HepG2 (cell line): ENCODE results near the gene ACVR2A. TPM values are rescaled to one million over a fixed set of nuclear protein-coding genes. Genes with fewer than 3 reads are reported as not detected.

Experiments used
- ATAC-seq: fragments of 200-7000 bp; cut with Tn5 transposase; 3 replicates; pipeline ENCODE4 v1.9.1; 2020; ENCODE audit warnings: mild to moderate bottlenecking, moderate library complexity
- BruUV-seq: library from RNA; stranded (reverse); fragments of 400-500 nt; replicated peaks from 2 replicates; lab custom pipeline; 2021; lab: Mats Ljungman, UMichigan
- CTCF ChIA-PET: fragments of 300-600 bp; formaldehyde crosslinking; extraction: SDS; loops from one replicate; lab custom pipeline; 2021; ENCODE audit warnings: low total read pairs, inconsistent platforms, low intra/inter-chr PET ratio; lab: Yijun Ruan, JAX
- POLR2A ChIA-PET: fragments of 350-600 bp; sonication (Branson Sonifier 250); formaldehyde crosslinking; loops from one replicate; lab custom pipeline; 2020; ENCODE audit warnings: antibody characterized with exemption, inconsistent platforms; lab: Yijun Ruan, JAX
- DNase-seq: peaks from one replicate; pipeline ENCODE4 v3.0.0-alpha.2; 2015; ENCODE audit warnings: low spot score
- FAIRE-seq: peaks from 3 replicates; lab custom pipeline; 2011; peaks lifted over from hg19 to GRCh38; lab: Jason Lieb, UNC
- H2AFZ ChIP-seq: one replicate; pipeline ENCODE4 v1.6.1; 2011; ENCODE audit warnings: low read length, inconsistent platforms
- H3K27ac ChIP-seq: fragments of 300-600 bp; 3 replicates; pipeline ENCODE4 v1.8.0; 2011; ENCODE audit warnings: mixed run types, mild to moderate bottlenecking, mixed read lengths, low read length, inconsistent platforms; ENCODE audit not compliant: insufficient read depth; ENCODE audit errors: extremely low read length
- H3K27me3 ChIP-seq, 2 experiments: fragments of 200-600 bp in 1 of 2; 2 replicates in 1 of 2; 3 replicates in 1 of 2; pipeline versions ENCODE4 v1.6.0 to v1.8.0; 2011; ENCODE audit warnings: low read length in 2 of 2, mild to moderate bottlenecking in 2 of 2, moderate library complexity in 2 of 2, inconsistent platforms in 1 of 2; ENCODE audit not compliant: insufficient read depth in 2 of 2, control insufficient read depth in 1 of 2
- H3K36me3 ChIP-seq, 2 experiments: fragments of 200-600 bp in 1 of 2; replicated peaks in 1 of 2; 2 replicates in 1 of 2; 3 replicates in 1 of 2; pipeline versions ENCODE4 v1.5.1 to v1.8.0; 2011; ENCODE audit warnings: low read length in 2 of 2, inconsistent platforms in 1 of 2; ENCODE audit not compliant: insufficient read depth in 2 of 2, control insufficient read depth in 1 of 2
- H3K4me1 ChIP-seq: 2 replicates; pipeline ENCODE4 v1.5.1; 2012; ENCODE audit warnings: low read length, inconsistent platforms; ENCODE audit not compliant: insufficient read depth
- H3K4me2 ChIP-seq: 2 replicates; pipeline ENCODE4 v1.6.0; 2011; ENCODE audit warnings: low read depth, low read length, inconsistent platforms
- H3K4me3 ChIP-seq, 3 experiments: fragments of 200-600 bp in 1 of 3; sonication (generic), shearing (Covaris generic) in 1 of 3; replicated peaks in 1 of 3; 2 replicates each; pipeline ENCODE4 v1.5.1; 2011 to 2016; ENCODE audit warnings: low read length in 3 of 3, inconsistent platforms in 2 of 3, low read depth in 2 of 3, mild to moderate bottlenecking in 2 of 3, control low read depth in 1 of 3, mixed read lengths in 1 of 3; ENCODE audit not compliant: insufficient read depth in 1 of 3
- H3K79me2 ChIP-seq: one replicate; pipeline ENCODE4 v1.6.1; 2011; ENCODE audit warnings: low read length, inconsistent platforms; ENCODE audit not compliant: insufficient read depth
- H3K9ac ChIP-seq: 2 replicates; pipeline ENCODE4 v1.6.0; 2011; ENCODE audit warnings: mild to moderate bottlenecking, low read depth, low read length, inconsistent platforms; ENCODE audit not compliant: insufficient read depth
- H3K9me3 ChIP-seq: 2 replicates; pipeline ENCODE4 v1.5.1; 2012; ENCODE audit warnings: mild to moderate bottlenecking, low read length
- H4K20me1 ChIP-seq: 2 replicates; pipeline ENCODE4 v1.6.0; 2011; ENCODE audit warnings: inconsistent platforms, mild to moderate bottlenecking, low read length, moderate library complexity; ENCODE audit not compliant: insufficient read depth
- FOXA1 ChIP-seq, 2 experiments: fragments of 450-650 bp in 1 of 2; sonication (generic) in 1 of 2; formaldehyde crosslinking in 1 of 2; IDR thresholded peaks; 2 replicates each; pipeline versions ENCODE4 v1.4.0 to v1.6.1; 2016 to 2020; ENCODE audit warnings: missing genetic modification reagents in 1 of 2
- GATAD1 ChIP-seq: IDR thresholded peaks from 2 replicates; pipeline ENCODE4 v1.6.1; 2016; ENCODE audit warnings: missing genetic modification reagents, missing compliant biosample characterization
- HNF4G ChIP-seq, 2 experiments: sonication (generic) in 1 of 2; formaldehyde crosslinking in 1 of 2; IDR thresholded peaks; 2 replicates each; pipeline versions ENCODE4 v1.4.0 to v1.6.1; 2011 to 2020; ENCODE audit warnings: borderline replicate concordance in 2 of 2, low read depth in 2 of 2, mild to moderate bottlenecking in 2 of 2, low read length in 1 of 2, missing genetic modification reagents in 1 of 2, moderate library complexity in 1 of 2
- KLF15 ChIP-seq: sonication (generic); formaldehyde crosslinking; IDR thresholded peaks from 2 replicates; pipeline ENCODE4 v1.8.1; 2023; ENCODE audit warnings: borderline replicate concordance, mild to moderate bottlenecking, inconsistent platforms, missing genetic modification reagents, mixed read lengths
- MEF2D ChIP-seq: sonication (generic); formaldehyde crosslinking; IDR thresholded peaks from 2 replicates; pipeline ENCODE4 v1.5.1; 2020; ENCODE audit warnings: mild to moderate bottlenecking, missing genetic modification reagents
- SNAPC2 ChIP-seq: sonication (generic); formaldehyde crosslinking; IDR thresholded peaks from 2 replicates; pipeline ENCODE4 v1.8.1; 2022; ENCODE audit warnings: mild to moderate bottlenecking, missing genetic modification reagents
- SP5 ChIP-seq: IDR thresholded peaks from 2 replicates; pipeline ENCODE4 v1.6.1; 2016; ENCODE audit warnings: low read depth, borderline replicate concordance
- TARDBP ChIP-seq: sonication (generic); formaldehyde crosslinking; IDR thresholded peaks from 2 replicates; pipeline ENCODE4 v1.8.0; 2022; ENCODE audit warnings: mild to moderate bottlenecking, missing genetic modification reagents
- ZFP36L2 ChIP-seq: sonication (generic); formaldehyde crosslinking; IDR thresholded peaks from 2 replicates; pipeline ENCODE4 v1.4.0; 2020; ENCODE audit warnings: missing genetic modification reagents
- ZNF17 ChIP-seq: sonication (generic); formaldehyde crosslinking; IDR thresholded peaks from 2 replicates; pipeline ENCODE4 v1.5.0; 2020; ENCODE audit warnings: mild to moderate bottlenecking, missing genetic modification reagents
- ZNF788 ChIP-seq: sonication (generic); formaldehyde crosslinking; IDR thresholded peaks from 2 replicates; pipeline ENCODE4 v1.5.0; 2020; ENCODE audit warnings: mild to moderate bottlenecking, missing genetic modification reagents, borderline replicate concordance
- WGBS: methylation state at CpG from one replicate; pipeline ENCODE4 v1.1.6; 2017; ENCODE audit warnings: low lambda C conversion rate; 5-methylcytosine and 5-hydroxymethylcytosine counted together
- in situ Hi-C: cut with HindIII; loops from 2 replicates; pipeline ENCODE4 v1.10.0; 2017; ENCODE audit warnings: low pct_unique_long_range_greater_than_20kb; ENCODE audit not compliant: extremely low pct_ligation_motif_present
- intact Hi-C: fragments of 100-400 bp; cut with micrococcal nuclease; formaldehyde crosslinking; loops from one replicate; pipeline ENCODE4 v1.10.0; 2022; ENCODE audit not compliant: unreplicated experiment
- polyA plus RNA-seq, 8 experiments: library from polyadenylated mRNA; depleted of rRNA in 3 of 8; stranded (reverse) in 7 of 8; unstranded in 1 of 8; fragments of >200 nt; fragmentation: Illumina TruSeq in 4 of 8; extraction: Trizol in 4 of 8; gene quantifications; 2 replicates each; pipeline versions ENCODE4 v1.2.1 to v1.2.3, GENCODE V29; 2011 to 2016; ENCODE audit warnings: low read depth in 4 of 8, missing spikeins in 1 of 8, mixed read lengths in 1 of 8; ENCODE audit not compliant: insufficient read depth in 1 of 8
- total RNA-seq, 5 experiments: library from RNA; depleted of rRNA; stranded (reverse); fragments of >200 nt; fragmentation: Illumina TruSeq; extraction: Trizol; gene quantifications; 2 replicates each; pipeline ENCODE4 v1.2.3, GENCODE V29; 2016; ENCODE audit warnings: low read depth in 1 of 5
- TF ChIP-seq, protein P1 (sequence below): sonication (generic); formaldehyde crosslinking; IDR thresholded peaks from 2 replicates; pipeline ENCODE4 v1.4.0; 2020; ENCODE audit warnings: mild to moderate bottlenecking, missing genetic modification reagents

Gene ACVR2A
- total and polyA plus RNA-seq, 2 of the 13 experiments (the other 11 are each of a cell fraction or from before 2014, with no cell fraction given), result 8.3 to 18.0 TPM

DNA sequence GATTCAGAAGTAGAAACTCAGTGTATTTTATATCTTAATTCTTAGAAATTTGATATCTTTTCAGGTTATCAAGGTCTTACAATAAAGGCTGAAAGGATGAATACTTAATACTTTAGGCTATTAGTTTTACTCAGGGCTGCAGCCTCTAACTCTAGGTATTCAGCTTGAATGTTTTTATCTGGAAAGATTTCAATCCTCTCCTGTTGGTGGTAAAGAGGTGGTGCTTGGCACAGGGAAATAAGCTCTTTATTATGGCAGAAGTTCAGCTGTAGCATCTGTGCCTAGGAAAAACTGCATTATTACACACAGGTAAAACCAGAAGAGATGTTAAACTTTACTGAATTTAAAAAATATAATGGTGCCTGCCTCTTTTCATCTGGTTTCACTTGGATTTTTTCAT, 11.1 kb downstream of the ACVR2A start (continued):
- TF ChIP-seq HNF4G (IDR thresholded peaks at IDR 0.05; ENCODE audit: borderline replicate concordance, low read depth, low read length), result no peak
- no peak for TF ChIP-seq HNF4G (CRISPR knock-in tag; IDR thresholded peaks at IDR 0.05; ENCODE audit: borderline replicate concordance, low read depth)
- no peak for TF ChIP-seq KLF15

DNA sequence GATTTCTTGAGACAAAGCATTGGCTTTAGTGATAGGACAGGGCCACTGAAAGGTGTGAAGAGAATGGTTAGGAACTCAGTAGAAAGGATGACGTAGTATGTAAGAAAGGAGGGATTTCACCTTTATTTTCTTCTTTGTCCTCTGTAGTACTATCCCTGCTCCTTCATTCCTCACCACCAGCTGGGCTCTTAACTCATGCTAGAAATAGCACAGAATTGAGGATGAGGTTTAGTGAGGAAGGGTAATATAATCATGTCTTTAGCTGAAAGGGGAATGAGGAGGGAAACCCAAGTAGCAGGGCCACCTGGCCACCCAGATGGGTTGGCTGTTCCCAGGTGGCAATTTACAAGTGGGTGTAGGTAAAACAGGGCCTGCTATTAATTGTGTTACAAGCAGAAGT, 15.2 kb downstream of the ACVR2A start:
- Histone ChIP-seq H3K79me2 (peaks cover 97% of the 10 kb centered on the region), H3K4me3 (no peak overlapping the region), H3K9me3 (no peaks in the 10 kb centered on the region), H3K36me3 (no peaks in the 10 kb centered on the region), H3K9ac (no peak overlapping the region), H3K27ac (no peak overlapping the region), H4K20me1 (peaks cover 14% of the 10 kb centered on the region), H3K4me1 (peaks cover 42% of the 10 kb centered on the region), H3K27me3 (no peaks in the 10 kb centered on the region), H3K4me2 (no peak overlapping the region), H2AFZ (no peak overlapping the region)
- BruUV-seq, result no TSS peak
- FAIRE-seq (no peak), ATAC-seq (no peak), DNase-seq (no peak)
- ChIA-PET POLR2A (interaction anchor here (1.7 kb wide), 1 partner anchor 15 kb away, joined by 9 read pairs; the partner anchor contains the start of gene ACVR2A), CTCF (no interaction called here)
- 100% methylated on average over 1 of the region's 1 CpG for WGBS
- TF ChIP-seq, protein P1, sequence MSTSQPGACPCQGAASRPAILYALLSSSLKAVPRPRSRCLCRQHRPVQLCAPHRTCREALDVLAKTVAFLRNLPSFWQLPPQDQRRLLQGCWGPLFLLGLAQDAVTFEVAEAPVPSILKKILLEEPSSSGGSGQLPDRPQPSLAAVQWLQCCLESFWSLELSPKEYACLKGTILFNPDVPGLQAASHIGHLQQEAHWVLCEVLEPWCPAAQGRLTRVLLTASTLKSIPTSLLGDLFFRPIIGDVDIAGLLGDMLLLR (CRISPR knock-in tag), result no peak
- no peak for TF ChIP-seq ZNF17 (CRISPR knock-in tag)
- TF ChIP-seq ZFP36L2 (CRISPR knock-in tag), result no peak
- no peak for TF ChIP-seq ZNF788
- TF ChIP-seq GATAD1 (CRISPR knock-in tag), result no peak
- TF ChIP-seq SNAPC2 (CRISPR knock-in tag), result no peak
- TF ChIP-seq TARDBP, result no peak
- TF ChIP-seq SP5, result no peak
- no peak for TF ChIP-seq FOXA1 (IDR thresholded peaks at IDR 0.05)
- no peak for TF ChIP-seq FOXA1 (CRISPR knock-in tag; IDR thresholded peaks at IDR 0.05)
- no peak for TF ChIP-seq MEF2D (CRISPR knock-in tag)
- in situ Hi-C loops, result no loop called here
- intact Hi-C loops, result no loop called here
